ENCODE data around the gene SRPK2.

The SRPK2 gene

DNA sequence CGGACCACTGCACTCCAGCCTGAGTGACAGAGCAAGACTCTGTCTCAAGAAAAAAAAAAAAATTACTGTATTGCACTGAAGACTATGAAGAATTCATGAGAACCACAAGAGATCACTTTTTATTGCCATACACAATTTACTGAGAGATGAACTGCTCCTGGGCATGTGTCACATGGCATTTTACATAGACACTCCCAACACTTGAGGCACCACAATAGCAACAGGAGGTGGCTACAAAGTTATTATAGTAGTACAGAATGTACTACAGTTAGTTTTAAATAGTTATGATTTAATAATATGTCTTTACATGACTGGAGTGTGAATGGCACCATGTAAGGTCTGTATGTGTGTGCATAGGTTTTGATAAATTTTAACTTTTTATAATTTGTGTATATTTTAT lies 304.1 kb downstream of the SRPK2 start:
- H4K20me1 ChIP-seq (ENCODE audit: insufficient read depth), result no peaks in the 10 kb centered on the region
- H3K36me3 ChIP-seq (ENCODE audit: insufficient read depth), result peaks cover 11% of the 10 kb centered on the region; the same call in 1 of the 2 replicates

GRCh38 chr7:105079348-105079747 lies 309.4 kb downstream of the SRPK2 start:
- no peak overlapping the region for H3K4me2 ChIP-seq
- no peak overlapping the region for H3K9ac ChIP-seq
- TF ChIP-seq CTCF (conservative IDR thresholded peaks at IDR 0.05; ENCODE audit: low read depth, low read length), result no peak
- H3K4me1 ChIP-seq (ENCODE audit: low read depth, poor library complexity, severe bottlenecking), result no peaks in the 10 kb centered on the region
- H2AFZ ChIP-seq (ENCODE audit: low read depth), result no peak overlapping the region
- no peaks in the 10 kb centered on the region for H3K27me3 ChIP-seq (ENCODE audit: insufficient read depth, low read depth)
- no peak overlapping the region for H3K4me3 ChIP-seq (IDR thresholded peaks at IDR 0.05; ENCODE audit: insufficient read depth, low read depth, low read length)
- no peaks in the 10 kb centered on the region for H4K20me1 ChIP-seq (ENCODE audit: insufficient read depth)
- H3K27ac ChIP-seq, result no peak overlapping the region
- peaks cover 17% of the 10 kb centered on the region; the same call in 1 of the 2 replicates for H3K36me3 ChIP-seq (ENCODE audit: insufficient read depth)
- peaks cover 15% of the 10 kb centered on the region; the same call in 1 of the 2 replicates for H3K79me2 ChIP-seq (ENCODE audit: insufficient read depth, low read depth)

More for the DNA sequence above, 304.1 kb downstream of the SRPK2 start:
- H3K4me2 ChIP-seq, result no peak overlapping the region
- H3K27ac ChIP-seq, result no peak overlapping the region
- no peak overlapping the region for H3K9ac ChIP-seq
- no peak overlapping the region for H2AFZ ChIP-seq (ENCODE audit: low read depth)
- no peak for TF ChIP-seq CTCF (conservative IDR thresholded peaks at IDR 0.05; ENCODE audit: low read depth, low read length)
- H3K27me3 ChIP-seq (ENCODE audit: insufficient read depth, low read depth), result no peaks in the 10 kb centered on the region
- no peaks in the 10 kb centered on the region; the same call in 1 of the 2 replicates for H3K79me2 ChIP-seq (ENCODE audit: insufficient read depth, low read depth)
- H3K4me1 ChIP-seq (ENCODE audit: low read depth, poor library complexity, severe bottlenecking), result no peaks in the 10 kb centered on the region
- no peak overlapping the region for H3K4me3 ChIP-seq (IDR thresholded peaks at IDR 0.05; ENCODE audit: insufficient read depth, low read depth, low read length)

- H3K36me3 ChIP-seq (ENCODE audit: insufficient read depth), result peaks cover 28% of the 10 kb centered on the region; the same call in 1 of the 2 replicates
- TF ChIP-seq CTCF (conservative IDR thresholded peaks at IDR 0.05; ENCODE audit: low read depth, low read length), result no peak
Observed at GRCh38 chr7:105073143-105073542, 315.6 kb downstream of the SRPK2 start.

GRCh38 chr7:105068886-105069285 lies 319.8 kb downstream of the SRPK2 start:
- Histone ChIP-seq H3K27me3 (ENCODE audit: insufficient read depth, low read depth) (no peaks in the 10 kb centered on the region), H3K4me1 (ENCODE audit: low read depth, poor library complexity, severe bottlenecking) (peaks cover 4% of the 10 kb centered on the region), H3K27ac (no peak overlapping the region), H2AFZ (ENCODE audit: low read depth) (no peak overlapping the region), H3K4me2 (no peak overlapping the region), H3K9ac (no peak overlapping the region), H3K36me3 (ENCODE audit: insufficient read depth) (peaks cover 16% of the 10 kb centered on the region), H3K4me3 (IDR thresholded peaks at IDR 0.05; ENCODE audit: insufficient read depth, low read depth, low read length) (no peak overlapping the region), H3K79me2 (ENCODE audit: insufficient read depth, low read depth) (peaks cover 72% of the 10 kb centered on the region; the same call in 1 of the 2 replicates), H4K20me1 (ENCODE audit: insufficient read depth) (no peaks in the 10 kb centered on the region)
- no peak for TF ChIP-seq CTCF (conservative IDR thresholded peaks at IDR 0.05; ENCODE audit: low read depth, low read length)

More at GRCh38 chr7:105073143-105073542, 315.6 kb downstream of the SRPK2 start:
- Histone ChIP-seq H3K9ac (no peak overlapping the region), H2AFZ (ENCODE audit: low read depth) (no peak overlapping the region), H3K4me3 (IDR thresholded peaks at IDR 0.05; ENCODE audit: insufficient read depth, low read depth, low read length) (no peak overlapping the region), H3K4me2 (no peak overlapping the region), H3K4me1 (ENCODE audit: low read depth, poor library complexity, severe bottlenecking) (peaks cover 3% of the 10 kb centered on the region), H3K27me3 (ENCODE audit: insufficient read depth, low read depth) (no peaks in the 10 kb centered on the region), H3K79me2 (ENCODE audit: insufficient read depth, low read depth) (peaks cover 52% of the 10 kb centered on the region; the same call in 1 of the 2 replicates), H3K27ac (no peak overlapping the region), H4K20me1 (ENCODE audit: insufficient read depth) (no peaks in the 10 kb centered on the region)
